ENCODE measurements around the gene FBXL4. TPM values are rescaled to one million over a fixed set of nuclear protein-coding genes. Genes with fewer than 3 reads are reported as not detected.
A peak's percentile ranks its signal among the peaks of the same experiment; 100 is the strongest.
"Not testable (repeated sequence)": the region's sequence is repeated elsewhere in the genome, so short reads cannot be mapped to it uniquely, and the experiment has no call there.

FBXL4 gene
- total and polyA plus RNA-seq, 4 experiments from 2014 or later, result 4.4 to 22.9 (median 15.9) TPM

GRCh38 chr6:98924647-98925046 is 23.1 kb downstream of the FBXL4 start:
- Mint-ChIP-seq H3K9me3 (no peaks in the 10 kb centered on the region), H3K36me3 (peaks cover 41 to 55% of the 10 kb centered on the region in 2 donors), H3K27ac (no peak overlapping the region), H3K27me3 (no peaks in the 10 kb centered on the region), H3K4me3 (no peak overlapping the region), H3K4me1 (peaks cover 16 to 28% (median 18%) of the 10 kb centered on the region in 4 donors)
- Histone ChIP-seq H3K4me1 (ENCODE audit: insufficient read depth, low read length) (no peaks in the 10 kb centered on the region), H3K9me3 (ENCODE audit: control insufficient read depth in 1 of 2, low read length in 2 of 2) (no peaks in the 10 kb centered on the region), H3K4me3 (ENCODE audit: low read length in 2 of 2) (no peak overlapping the region), H3K36me3 (ENCODE audit: insufficient read depth, low read length) (peaks cover 12% of the 10 kb centered on the region), H3K27me3 (ENCODE audit: insufficient read depth, low read length) (no peaks in the 10 kb centered on the region), H3K27ac (ENCODE audit: low read depth, low read length) (no peak overlapping the region)
- intact Hi-C loops (cut with micrococcal nuclease), result no loop called here
- ChIA-PET POLR2A (ENCODE audit: partially characterized antibody) (no interaction called here), CTCF (ENCODE audit: partially characterized antibody) (no interaction called here)
- DNase-seq, result no peak

- Mint-ChIP-seq H3K9me3 (peaks cover 0 to 8% (median 0%) of the 10 kb centered on the region in 8 donors), H3K36me3 (peaks cover 38 to 53% of the 10 kb centered on the region in 2 donors), H3K4me3 (no peak overlapping the region), H3K4me1 (peaks cover 5 to 15% (median 11%) of the 10 kb centered on the region in 4 donors), H3K27me3 (no peaks in the 10 kb centered on the region), H3K27ac (peak overlapping the region in 1 of 7 donors; percentile 32)
- POLR2A ChIA-PET (ENCODE audit: partially characterized antibody), result interaction anchor here (0.8 kb wide), 1 partner anchor 25 kb away, joined by 4 read pairs; no protein-coding TSS in a partner anchor
- CTCF ChIA-PET (ENCODE audit: partially characterized antibody), result no interaction called here
- Histone ChIP-seq H3K4me3 (ENCODE audit: low read length in 2 of 2) (no peak overlapping the region), H3K9me3 (ENCODE audit: control insufficient read depth in 1 of 2, low read length in 2 of 2) (no peaks in the 10 kb centered on the region), H3K27me3 (ENCODE audit: insufficient read depth, low read length) (no peaks in the 10 kb centered on the region), H3K36me3 (ENCODE audit: insufficient read depth, low read length) (peaks cover 3% of the 10 kb centered on the region), H3K4me1 (ENCODE audit: insufficient read depth, low read length) (no peaks in the 10 kb centered on the region), H3K27ac (ENCODE audit: low read depth, low read length) (no peak overlapping the region)
- no peak for DNase-seq
- intact Hi-C loops (cut with micrococcal nuclease), result no loop called here
Measured at GRCh38 chr6:98920904-98921431, 26.8 kb downstream of the FBXL4 start.

- H3K9me3 ChIP-seq (ENCODE audit: control insufficient read depth in 1 of 2, low read length in 2 of 2); H3K27ac Mint-ChIP-seq; intact Hi-C loops (cut with micrococcal nuclease); H3K4me1 Mint-ChIP-seq; H3K27me3 Mint-ChIP-seq; H3K4me3 Mint-ChIP-seq; H3K27me3 ChIP-seq (ENCODE audit: insufficient read depth, low read length); H3K36me3 ChIP-seq (ENCODE audit: insufficient read depth, low read length); H3K4me3 ChIP-seq (ENCODE audit: low read length in 2 of 2); POLR2A ChIA-PET (ENCODE audit: partially characterized antibody); DNase-seq; CTCF ChIA-PET (ENCODE audit: partially characterized antibody); H3K27ac ChIP-seq (ENCODE audit: low read depth, low read length); H3K4me1 ChIP-seq (ENCODE audit: insufficient read depth, low read length): not testable (repeated sequence)
- Mint-ChIP-seq H3K36me3 (peaks cover 54 to 70% of the 10 kb centered on the region in 2 donors), H3K9me3 (peaks cover 0 to 20% (median 12%) of the 10 kb centered on the region in 8 donors)
Measured at GRCh38 chr6:98910946-98911345, 36.8 kb downstream of the FBXL4 start.

GRCh38 chr6:98909236-98909635 is 38.5 kb downstream of the FBXL4 start:
- POLR2A ChIA-PET (ENCODE audit: partially characterized antibody), result no interaction called here

GRCh38 chr6:98906342-98906741 is 41.4 kb downstream of the FBXL4 start:
- not testable (repeated sequence) for H3K27me3 Mint-ChIP-seq
- peaks cover 65 to 82% of the 10 kb centered on the region in 2 donors for H3K36me3 Mint-ChIP-seq

More at GRCh38 chr6:98909236-98909635, 38.5 kb downstream of the FBXL4 start:
- Histone ChIP-seq H3K4me1 (ENCODE audit: insufficient read depth, low read length) (no peaks in the 10 kb centered on the region), H3K27me3 (ENCODE audit: insufficient read depth, low read length) (no peaks in the 10 kb centered on the region), H3K4me3 (ENCODE audit: low read length in 2 of 2) (no peak overlapping the region), H3K36me3 (ENCODE audit: insufficient read depth, low read length) (peaks cover 3% of the 10 kb centered on the region), H3K27ac (ENCODE audit: low read depth, low read length) (no peak overlapping the region), H3K9me3 (ENCODE audit: control insufficient read depth in 1 of 2, low read length in 2 of 2) (no peaks in the 10 kb centered on the region)
- CTCF ChIA-PET (ENCODE audit: partially characterized antibody), result no interaction called here
- peaks cover 0 to 20% (median 11%) of the 10 kb centered on the region in 8 donors for H3K9me3 Mint-ChIP-seq
- no peak overlapping the region for H3K4me3 Mint-ChIP-seq
- peaks cover 65 to 83% of the 10 kb centered on the region in 2 donors for H3K36me3 Mint-ChIP-seq
- intact Hi-C loops (cut with micrococcal nuclease), result no loop called here
- no peak for DNase-seq
- H3K4me1 Mint-ChIP-seq, result peaks cover 0 to 1% (median 0%) of the 10 kb centered on the region in 4 donors
- H3K27me3 Mint-ChIP-seq, result no peaks in the 10 kb centered on the region
- no peak overlapping the region for H3K27ac Mint-ChIP-seq

GRCh38 chr6:98905759-98906158 is 42.0 kb downstream of the FBXL4 start:
- no peaks in the 10 kb centered on the region for H3K4me1 Mint-ChIP-seq
- H3K27me3 ChIP-seq (ENCODE audit: insufficient read depth, low read length), result no peaks in the 10 kb centered on the region
- H3K9me3 Mint-ChIP-seq, result peaks cover 0 to 5% (median under 1%) of the 10 kb centered on the region in 8 donors
- H3K4me3 Mint-ChIP-seq, result no peak overlapping the region
- no peak overlapping the region for H3K4me3 ChIP-seq (ENCODE audit: low read length in 2 of 2)
- DNase-seq, result no peak
- ChIA-PET POLR2A (ENCODE audit: partially characterized antibody) (no interaction called here), CTCF (ENCODE audit: partially characterized antibody) (no interaction called here)
- peaks cover 12% of the 10 kb centered on the region for H3K36me3 ChIP-seq (ENCODE audit: insufficient read depth, low read length)
- no peak overlapping the region for H3K27ac ChIP-seq (ENCODE audit: low read depth, low read length)
- no peaks in the 10 kb centered on the region for H3K4me1 ChIP-seq (ENCODE audit: insufficient read depth, low read length)
- H3K27ac Mint-ChIP-seq, result no peak overlapping the region
- peaks cover 71 to 87% of the 10 kb centered on the region in 2 donors for H3K36me3 Mint-ChIP-seq
- H3K27me3 Mint-ChIP-seq, result no peaks in the 10 kb centered on the region
- no peaks in the 10 kb centered on the region for H3K9me3 ChIP-seq (ENCODE audit: control insufficient read depth in 1 of 2, low read length in 2 of 2)
- intact Hi-C loops (cut with micrococcal nuclease), result no loop called here

More at GRCh38 chr6:98906342-98906741, 41.4 kb downstream of the FBXL4 start:
- H3K4me3 ChIP-seq (ENCODE audit: low read length in 2 of 2); H3K27ac Mint-ChIP-seq; DNase-seq; H3K4me1 ChIP-seq (ENCODE audit: insufficient read depth, low read length); H3K9me3 Mint-ChIP-seq; H3K4me1 Mint-ChIP-seq; intact Hi-C loops (cut with micrococcal nuclease); H3K27me3 ChIP-seq (ENCODE audit: insufficient read depth, low read length); H3K36me3 ChIP-seq (ENCODE audit: insufficient read depth, low read length); POLR2A ChIA-PET (ENCODE audit: partially characterized antibody); H3K27ac ChIP-seq (ENCODE audit: low read depth, low read length); CTCF ChIA-PET (ENCODE audit: partially characterized antibody); H3K9me3 ChIP-seq (ENCODE audit: control insufficient read depth in 1 of 2, low read length in 2 of 2); H3K4me3 Mint-ChIP-seq: not testable (repeated sequence)

- Mint-ChIP-seq H3K4me3 (no peak overlapping the region), H3K27ac (no peak overlapping the region), H3K36me3 (peaks cover 76 to 87% of the 10 kb centered on the region in 2 donors), H3K27me3 (no peaks in the 10 kb centered on the region), H3K4me1 (no peaks in the 10 kb centered on the region), H3K9me3 (peaks cover 0 to 13% (median 1%) of the 10 kb centered on the region in 8 donors)
- Histone ChIP-seq H3K9me3 (ENCODE audit: control insufficient read depth in 1 of 2, low read length in 2 of 2) (no peaks in the 10 kb centered on the region), H3K36me3 (ENCODE audit: insufficient read depth, low read length) (peaks cover 14% of the 10 kb centered on the region), H3K4me1 (ENCODE audit: insufficient read depth, low read length) (no peaks in the 10 kb centered on the region), H3K27me3 (ENCODE audit: insufficient read depth, low read length) (no peaks in the 10 kb centered on the region), H3K4me3 (ENCODE audit: low read length in 2 of 2) (no peak overlapping the region), H3K27ac (ENCODE audit: low read depth, low read length) (no peak overlapping the region)
- DNase-seq, result no peak
- CTCF ChIA-PET (ENCODE audit: partially characterized antibody), result interaction anchor here (1.3 kb wide), 1 partner anchor 22 kb away, joined by 3 read pairs; no protein-coding TSS in a partner anchor
- intact Hi-C loops (cut with micrococcal nuclease), result no loop called here
- POLR2A ChIA-PET (ENCODE audit: partially characterized antibody), result no interaction called here
Measured at GRCh38 chr6:98904096-98904495, 43.6 kb downstream of the FBXL4 start.
